ENCODE results near the gene PRSS57. TPM values are rescaled to one million over a fixed set of nuclear protein-coding genes. Genes with fewer than 3 reads are reported as not detected.

Gene PRSS57
- total and polyA plus RNA-seq, 2 of the 4 experiments (the other 2 are of a cell fraction), result not detected

DNA sequence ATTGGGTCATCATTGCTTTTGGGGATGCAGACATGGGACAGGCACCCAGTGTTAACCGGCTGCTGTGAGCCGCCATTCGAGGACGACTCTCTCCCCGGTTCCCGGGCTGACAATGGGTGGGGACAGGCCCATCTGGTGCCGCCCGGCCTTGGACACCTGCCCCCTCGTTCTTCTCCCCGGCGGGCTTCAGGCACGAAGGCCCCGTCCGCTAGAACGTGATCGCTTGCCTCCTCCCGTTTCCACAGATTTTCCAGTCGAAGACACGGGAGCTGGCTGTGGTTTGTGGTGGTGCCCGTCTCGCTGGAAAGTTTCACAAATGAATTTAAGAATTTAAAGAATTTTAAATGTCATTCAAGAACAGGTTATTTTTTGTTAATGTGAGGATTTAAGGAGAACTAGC lies 15.5 kb upstream of the PRSS57 start:
- H3K4ac ChIP-seq (ENCODE audit: low read depth, low read length), result no peak overlapping the region
- H4K20me1 ChIP-seq (ENCODE audit: insufficient read depth, low read length), result no peaks in the 10 kb centered on the region; the same call in none of the 2 replicates
- TF ChIP-seq RAD21 (IDR thresholded peaks at IDR 0.05; ENCODE audit: low read length) (no peak), MAFK (IDR thresholded peaks at IDR 0.05; ENCODE audit: low read depth, low read length) (no peak), CEBPB (IDR thresholded peaks at IDR 0.05; ENCODE audit: low read depth, low read length) (no peak), CTCF (conservative IDR thresholded peaks at IDR 0.05; ENCODE audit: low read depth, low read length) (no peak), RFX5 (IDR thresholded peaks at IDR 0.05; ENCODE audit: low read depth, low read length) (no peak), POLR2A (IDR thresholded peaks at IDR 0.05; ENCODE audit: low read depth, low read length) (no peak), RCOR1 (IDR thresholded peaks at IDR 0.05; ENCODE audit: insufficient replicate concordance, low read length) (no peak), CHD1 (IDR thresholded peaks at IDR 0.05; ENCODE audit: low read depth, low read length) (no peak), NFE2L2 (IDR thresholded peaks at IDR 0.05; ENCODE audit: low read depth, low read length) (no peak), BHLHE40 (IDR thresholded peaks at IDR 0.05; ENCODE audit: low read depth, low read length) (no peak), FOS (IDR thresholded peaks at IDR 0.05; ENCODE audit: low read depth, low read length) (no peak), MXI1 (IDR thresholded peaks at IDR 0.05; ENCODE audit: borderline replicate concordance, low read depth, low read length) (no peak), SMC3 (IDR thresholded peaks at IDR 0.05; ENCODE audit: low read depth, low read length) (no peak), MAZ (IDR thresholded peaks at IDR 0.05; ENCODE audit: borderline replicate concordance, low read depth, low read length) (no peak)
- TF ChIP-seq, protein P1, sequence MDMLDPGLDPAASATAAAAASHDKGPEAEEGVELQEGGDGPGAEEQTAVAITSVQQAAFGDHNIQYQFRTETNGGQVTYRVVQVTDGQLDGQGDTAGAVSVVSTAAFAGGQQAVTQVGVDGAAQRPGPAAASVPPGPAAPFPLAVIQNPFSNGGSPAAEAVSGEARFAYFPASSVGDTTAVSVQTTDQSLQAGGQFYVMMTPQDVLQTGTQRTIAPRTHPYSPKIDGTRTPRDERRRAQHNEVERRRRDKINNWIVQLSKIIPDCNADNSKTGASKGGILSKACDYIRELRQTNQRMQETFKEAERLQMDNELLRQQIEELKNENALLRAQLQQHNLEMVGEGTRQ (IDR thresholded peaks at IDR 0.05; ENCODE audit: low read depth, low read length), result no peak
- TF ChIP-seq, protein P2, sequence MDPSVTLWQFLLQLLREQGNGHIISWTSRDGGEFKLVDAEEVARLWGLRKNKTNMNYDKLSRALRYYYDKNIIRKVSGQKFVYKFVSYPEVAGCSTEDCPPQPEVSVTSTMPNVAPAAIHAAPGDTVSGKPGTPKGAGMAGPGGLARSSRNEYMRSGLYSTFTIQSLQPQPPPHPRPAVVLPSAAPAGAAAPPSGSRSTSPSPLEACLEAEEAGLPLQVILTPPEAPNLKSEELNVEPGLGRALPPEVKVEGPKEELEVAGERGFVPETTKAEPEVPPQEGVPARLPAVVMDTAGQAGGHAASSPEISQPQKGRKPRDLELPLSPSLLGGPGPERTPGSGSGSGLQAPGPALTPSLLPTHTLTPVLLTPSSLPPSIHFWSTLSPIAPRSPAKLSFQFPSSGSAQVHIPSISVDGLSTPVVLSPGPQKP (IDR thresholded peaks at IDR 0.05; ENCODE audit: borderline replicate concordance, low read depth, low read length), result no peak
- H3K79me1 ChIP-seq (ENCODE audit: low read depth in 1 of 2, low read length in 2 of 2), result no peaks in the 10 kb centered on the region
- no peak overlapping the region for H2AK5ac ChIP-seq (ENCODE audit: low read depth, low read length)
- H3K9me1 ChIP-seq (ENCODE audit: insufficient read depth, low read length), result no peaks in the 10 kb centered on the region
- H4K8ac ChIP-seq (ENCODE audit: low read depth in 2 of 2, low read length in 2 of 2), result no peak overlapping the region
- H2BK15ac ChIP-seq (ENCODE audit: low read depth, low read length), result no peak overlapping the region
- no peak overlapping the region for H3K18ac ChIP-seq (ENCODE audit: low read depth, low read length)
- H3K36me3 ChIP-seq (ENCODE audit: control insufficient read depth, insufficient read depth, low read length), result peaks cover 5% of the 10 kb centered on the region; the same call in 1 of the 2 replicates
- no peak overlapping the region for H4K91ac ChIP-seq (ENCODE audit: insufficient read depth, low read depth, low read length)
- H2AK9ac ChIP-seq (replicated peaks; ENCODE audit: low read depth, low read length, poor library complexity), result peak overlapping the region; percentile 72
- no peak overlapping the region for H2BK5ac ChIP-seq (ENCODE audit: low read depth, low read length, poor library complexity, severe bottlenecking)
- H3K27ac ChIP-seq (ENCODE audit: insufficient read depth, low read length), result no peak overlapping the region
- intact Hi-C loops (cut with micrococcal nuclease), result no loop called here
- no peak overlapping the region for H3K9ac ChIP-seq (ENCODE audit: low read depth, low read length)
- CTCF ChIA-PET, result no interaction called here
- H2AFZ ChIP-seq (replicated peaks; ENCODE audit: low read length, poor library complexity), result peak overlapping the region; percentile 23
- no peaks in the 10 kb centered on the region for H3K27me3 ChIP-seq (ENCODE audit: control insufficient read depth, insufficient read depth, low read length)
- H3K14ac ChIP-seq (replicated peaks; ENCODE audit: low read depth, low read length), result no peak overlapping the region
- H3K56ac ChIP-seq (ENCODE audit: extremely low read depth, insufficient read depth, low read length), result no peak overlapping the region
- no peak overlapping the region for H2BK120ac ChIP-seq (ENCODE audit: low read depth, low read length)
- no peak overlapping the region for H4K5ac ChIP-seq (ENCODE audit: low read depth, low read length)
- in situ Hi-C loops (cut with MboI; ENCODE audit: low sequenced_read_pairs), result no loop called here
- H3K9me3 ChIP-seq (ENCODE audit: control insufficient read depth, insufficient read depth, low read length), result peaks cover 6% of the 10 kb centered on the region
- DNase-seq, result no peak
- BruUV-seq (replicated peaks), result no TSS peak
- WGBS, 2 experiments (ENCODE audit: extremely low coverage in 2 of 2, insufficient read length in 1 of 2), result 83% methylated on average over 2 of the region's 21 CpGs; no CpG with 5 or more reads in 1 of the 2 experiments
- H2BK20ac ChIP-seq (ENCODE audit: low read depth, low read length), result no peak overlapping the region
- peaks cover 8% of the 10 kb centered on the region; the same call in 1 of the 2 replicates for H3K4me1 ChIP-seq (ENCODE audit: control insufficient read depth, insufficient read depth, low read length)
- H3K4me2 ChIP-seq (ENCODE audit: low read depth, low read length), result no peak overlapping the region
- POLR2A ChIA-PET (ENCODE audit: unreplicated experiment), result no interaction called here
- ATAC-seq (ENCODE audit: low read depth), result no peak
- H3K4me3 ChIP-seq (ENCODE audit: insufficient read depth, low read depth, low read length), result no peak overlapping the region
- H3K23ac ChIP-seq (ENCODE audit: low read depth, low read length), result no peak overlapping the region
- dilution Hi-C loops (cut with HindIII; ENCODE audit: low sequenced_read_pairs, unreplicated experiment), result no loop called here

All from IMR-90 (cell line).